ENCODE measurements around the gene OR51G1. TPM values are rescaled to one million over a fixed set of nuclear protein-coding genes. Genes with fewer than 3 reads are reported as not detected.

Gene OR51G1
- total RNA-seq, 2 donors from 2014 or later, result not detected

DNA sequence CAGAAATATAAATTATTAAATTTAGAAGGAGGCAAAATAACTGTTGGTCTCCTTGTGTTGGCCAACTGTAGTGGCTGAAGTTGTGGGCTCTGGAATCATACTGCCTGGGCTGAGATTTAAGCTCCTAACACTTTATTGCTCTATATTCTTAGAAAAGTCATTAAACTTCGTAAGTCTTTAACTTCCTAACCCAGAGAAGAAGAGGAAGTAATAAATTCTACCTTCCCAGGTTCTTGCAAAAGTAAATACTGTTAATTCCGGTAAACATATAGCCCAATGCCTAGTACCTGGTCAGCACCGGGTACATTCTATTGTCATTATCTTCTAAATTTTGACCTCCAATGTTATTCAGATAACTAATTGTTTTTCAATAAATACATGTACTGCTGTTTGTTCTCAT, 38.0 kb downstream of the OR51G1 start:
- H3K36me3 ChIP-seq, result no peaks in the 10 kb centered on the region
- intact Hi-C loops (cut with DNase I), result no loop called here
- no peaks in the 10 kb centered on the region for H3K9me3 ChIP-seq
- TF ChIP-seq, protein P1, sequence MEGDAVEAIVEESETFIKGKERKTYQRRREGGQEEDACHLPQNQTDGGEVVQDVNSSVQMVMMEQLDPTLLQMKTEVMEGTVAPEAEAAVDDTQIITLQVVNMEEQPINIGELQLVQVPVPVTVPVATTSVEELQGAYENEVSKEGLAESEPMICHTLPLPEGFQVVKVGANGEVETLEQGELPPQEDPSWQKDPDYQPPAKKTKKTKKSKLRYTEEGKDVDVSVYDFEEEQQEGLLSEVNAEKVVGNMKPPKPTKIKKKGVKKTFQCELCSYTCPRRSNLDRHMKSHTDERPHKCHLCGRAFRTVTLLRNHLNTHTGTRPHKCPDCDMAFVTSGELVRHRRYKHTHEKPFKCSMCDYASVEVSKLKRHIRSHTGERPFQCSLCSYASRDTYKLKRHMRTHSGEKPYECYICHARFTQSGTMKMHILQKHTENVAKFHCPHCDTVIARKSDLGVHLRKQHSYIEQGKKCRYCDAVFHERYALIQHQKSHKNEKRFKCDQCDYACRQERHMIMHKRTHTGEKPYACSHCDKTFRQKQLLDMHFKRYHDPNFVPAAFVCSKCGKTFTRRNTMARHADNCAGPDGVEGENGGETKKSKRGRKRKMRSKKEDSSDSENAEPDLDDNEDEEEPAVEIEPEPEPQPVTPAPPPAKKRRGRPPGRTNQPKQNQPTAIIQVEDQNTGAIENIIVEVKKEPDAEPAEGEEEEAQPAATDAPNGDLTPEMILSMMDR (IDR thresholded peaks at IDR 0.05), result no peak
- no peak overlapping the region for H3K4me3 ChIP-seq
- no peak overlapping the region for H3K27ac ChIP-seq
- no peak for DNase-seq
- H3K9ac ChIP-seq (ENCODE audit: low read depth in 2 of 2, low read length in 2 of 2), result no peak overlapping the region
- H3K4me1 ChIP-seq, result no peaks in the 10 kb centered on the region
- H3K27me3 ChIP-seq, result no peaks in the 10 kb centered on the region

DNA sequence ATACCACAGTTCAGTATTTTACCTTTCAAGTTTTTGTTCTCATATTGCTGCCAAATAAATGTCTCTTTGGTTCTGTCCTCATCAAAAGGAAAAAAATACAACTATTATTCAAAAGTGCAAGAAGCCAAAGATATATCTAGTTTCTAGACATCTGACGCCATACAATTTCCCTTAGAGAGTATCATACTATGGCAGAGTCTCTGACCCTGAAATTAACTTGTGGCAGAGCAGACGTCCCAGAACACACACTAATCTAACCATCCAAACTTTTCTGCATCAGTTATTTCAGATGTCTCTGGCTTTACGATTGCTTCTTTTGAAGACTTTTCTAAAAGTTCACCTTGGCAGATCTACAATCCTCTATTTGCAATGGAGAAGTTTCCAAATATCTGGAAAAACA, 39.8 kb downstream of the OR51G1 start:
- H3K9ac ChIP-seq (ENCODE audit: low read depth in 2 of 2, low read length in 2 of 2), result no peak overlapping the region
- no peak overlapping the region for H3K27ac ChIP-seq
- DNase-seq, result no peak
- no peaks in the 10 kb centered on the region for H3K4me1 ChIP-seq
- H3K36me3 ChIP-seq, result no peaks in the 10 kb centered on the region
- H3K4me3 ChIP-seq, result no peak overlapping the region
- H3K27me3 ChIP-seq, result no peaks in the 10 kb centered on the region
- TF ChIP-seq, protein P1 (IDR thresholded peaks at IDR 0.05), result no peak
- intact Hi-C loops (cut with DNase I), result no loop called here
- H3K9me3 ChIP-seq, result no peaks in the 10 kb centered on the region

DNA sequence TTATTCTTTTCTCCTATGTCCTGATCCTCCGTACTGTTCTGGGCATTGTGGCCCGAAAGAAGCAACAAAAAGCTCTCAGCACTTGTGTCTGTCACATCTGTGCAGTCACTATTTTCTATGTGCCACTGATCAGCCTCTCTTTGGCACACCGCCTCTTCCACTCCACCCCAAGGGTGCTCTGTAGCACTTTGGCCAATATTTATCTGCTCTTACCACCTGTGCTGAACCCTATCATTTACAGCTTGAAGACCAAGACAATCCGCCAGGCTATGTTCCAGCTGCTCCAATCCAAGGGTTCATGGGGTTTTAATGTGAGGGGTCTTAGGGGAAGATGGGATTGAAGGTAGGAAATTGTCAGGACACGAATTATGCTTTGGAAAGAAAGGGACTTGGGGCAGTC, 41.6 kb downstream of the OR51G1 start:
- Histone ChIP-seq H3K27ac (no peak overlapping the region), H3K4me1 (no peaks in the 10 kb centered on the region), H3K27me3 (no peaks in the 10 kb centered on the region), H3K36me3 (no peaks in the 10 kb centered on the region), H3K4me3 (no peak overlapping the region), H3K9ac (ENCODE audit: low read depth in 2 of 2, low read length in 2 of 2) (no peak overlapping the region), H3K9me3 (no peaks in the 10 kb centered on the region)
- intact Hi-C loops (cut with DNase I), result no loop called here
- TF ChIP-seq, protein P1 (IDR thresholded peaks at IDR 0.05), result no peak
- no peak for DNase-seq

DNA sequence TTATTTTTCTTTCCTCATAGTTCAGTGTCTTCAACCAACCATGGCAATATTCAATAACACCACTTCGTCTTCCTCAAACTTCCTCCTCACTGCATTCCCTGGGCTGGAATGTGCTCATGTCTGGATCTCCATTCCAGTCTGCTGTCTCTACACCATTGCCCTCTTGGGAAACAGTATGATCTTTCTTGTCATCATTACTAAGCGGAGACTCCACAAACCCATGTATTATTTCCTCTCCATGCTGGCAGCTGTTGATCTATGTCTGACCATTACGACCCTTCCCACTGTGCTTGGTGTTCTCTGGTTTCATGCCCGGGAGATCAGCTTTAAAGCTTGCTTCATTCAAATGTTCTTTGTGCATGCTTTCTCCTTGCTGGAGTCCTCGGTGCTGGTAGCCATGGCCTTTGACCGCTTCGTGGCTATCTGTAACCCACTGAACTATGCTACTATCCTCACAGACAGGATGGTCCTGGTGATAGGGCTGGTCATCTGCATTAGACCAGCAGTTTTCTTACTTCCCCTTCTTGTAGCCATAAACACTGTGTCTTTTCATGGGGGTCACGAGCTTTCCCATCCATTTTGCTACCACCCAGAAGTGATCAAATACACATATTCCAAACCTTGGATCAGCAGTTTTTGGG, 42.2 kb downstream of the OR51G1 start, which contains the start of gene OR51T1:
OR51T1 (plus strand) TSS at position 41 of the 641 bp plus-strand sequence; CDS start at position 41, 0 bp downstream.
- TF ChIP-seq, protein P1 (IDR thresholded peaks at IDR 0.05), result no peak
- Histone ChIP-seq H3K27me3 (no peaks in the 10 kb centered on the region), H3K4me1 (no peaks in the 10 kb centered on the region), H3K9me3 (no peaks in the 10 kb centered on the region), H3K9ac (ENCODE audit: low read depth in 2 of 2, low read length in 2 of 2) (no peak within 1 kb of the TSS), H3K27ac (no peak within 1 kb of the TSS), H3K4me3 (no peak within 1 kb of the TSS), H3K36me3 (no peaks in the 10 kb centered on the region)
- no peak for DNase-seq
- intact Hi-C loops (cut with DNase I), result no loop called here

DNA sequence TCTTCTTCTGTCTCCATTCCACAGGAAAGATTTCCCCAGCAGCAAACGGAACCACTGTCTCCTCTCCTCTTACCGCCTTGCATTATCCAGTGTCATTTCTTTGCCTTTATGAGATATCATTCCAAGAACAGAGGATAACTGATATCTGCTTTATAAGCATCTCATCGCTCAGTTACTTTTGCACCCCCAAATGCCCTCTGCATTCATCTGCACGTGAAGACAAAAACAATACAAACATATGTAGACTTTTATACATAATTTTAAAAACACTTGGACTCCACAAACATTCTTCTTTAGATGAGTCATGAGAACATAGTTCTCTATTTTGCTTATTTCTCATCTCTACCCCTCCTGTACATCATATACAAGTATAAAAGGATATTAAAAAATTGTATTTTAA, 43.0 kb downstream of the OR51G1 start:
- no peak overlapping the region for H3K9ac ChIP-seq (ENCODE audit: low read depth in 2 of 2, low read length in 2 of 2)
- no peaks in the 10 kb centered on the region for H3K27me3 ChIP-seq
- no peaks in the 10 kb centered on the region for H3K36me3 ChIP-seq
- DNase-seq, result no peak
- H3K9me3 ChIP-seq, result no peaks in the 10 kb centered on the region
- TF ChIP-seq, protein P1 (IDR thresholded peaks at IDR 0.05), result no peak
- intact Hi-C loops (cut with DNase I), result no loop called here
- no peak overlapping the region for H3K4me3 ChIP-seq
- H3K27ac ChIP-seq, result no peak overlapping the region
- no peaks in the 10 kb centered on the region for H3K4me1 ChIP-seq

Other genes with a start within 250 kb of the OR51G1 start
- gene OR51E2, start 226.5 kb downstream of the OR51G1 start, total RNA-seq, result under 1 TPM; 0.30 to 0.74 TPM
- gene MMP26, start 219.6 kb downstream of the OR51G1 start, total RNA-seq, result not detected
- gene OR51F1, start 154.4 kb downstream of the OR51G1 start, total RNA-seq, result not detected
- not detected for gene OR52R1, start 120.0 kb downstream of the OR51G1 start, total RNA-seq
- gene OR51F2, start 103.0 kb downstream of the OR51G1 start, total RNA-seq, result not detected
- gene OR51S1, start 75.1 kb downstream of the OR51G1 start, total RNA-seq, result not detected
- not detected for gene OR51T1, start 42.4 kb downstream of the OR51G1 start, total RNA-seq
- not detected for gene OR51A7, start 20.6 kb downstream of the OR51G1 start, total RNA-seq
- not detected for gene OR51G2, start 5.0 kb downstream of the OR51G1 start, total RNA-seq
- gene OR51A4, start 23.3 kb upstream of the OR51G1 start, total RNA-seq, result not detected
- not detected for gene OR51A2, start 31.4 kb upstream of the OR51G1 start, total RNA-seq
- not detected for gene OR51L1, start 70.5 kb upstream of the OR51G1 start, total RNA-seq
- not detected for gene OR52J3, start 122.2 kb upstream of the OR51G1 start, total RNA-seq
- not detected for gene OR52E2, start 135.3 kb upstream of the OR51G1 start, total RNA-seq
- gene OR52E1, start 145.2 kb upstream of the OR51G1 start, total RNA-seq, result not detected
- not detected for gene OR52A5, start 214.0 kb upstream of the OR51G1 start, total RNA-seq
- not detected for gene OR52A1, start 230.4 kb upstream of the OR51G1 start, total RNA-seq